ENCODE results near the gene VAV2. TPM values are rescaled to one million over a fixed set of nuclear protein-coding genes. Genes with fewer than 3 reads are reported as not detected.

VAV2 gene
- total RNA-seq, 1 donor from 2014 or later = 47.0 TPM

DNA sequence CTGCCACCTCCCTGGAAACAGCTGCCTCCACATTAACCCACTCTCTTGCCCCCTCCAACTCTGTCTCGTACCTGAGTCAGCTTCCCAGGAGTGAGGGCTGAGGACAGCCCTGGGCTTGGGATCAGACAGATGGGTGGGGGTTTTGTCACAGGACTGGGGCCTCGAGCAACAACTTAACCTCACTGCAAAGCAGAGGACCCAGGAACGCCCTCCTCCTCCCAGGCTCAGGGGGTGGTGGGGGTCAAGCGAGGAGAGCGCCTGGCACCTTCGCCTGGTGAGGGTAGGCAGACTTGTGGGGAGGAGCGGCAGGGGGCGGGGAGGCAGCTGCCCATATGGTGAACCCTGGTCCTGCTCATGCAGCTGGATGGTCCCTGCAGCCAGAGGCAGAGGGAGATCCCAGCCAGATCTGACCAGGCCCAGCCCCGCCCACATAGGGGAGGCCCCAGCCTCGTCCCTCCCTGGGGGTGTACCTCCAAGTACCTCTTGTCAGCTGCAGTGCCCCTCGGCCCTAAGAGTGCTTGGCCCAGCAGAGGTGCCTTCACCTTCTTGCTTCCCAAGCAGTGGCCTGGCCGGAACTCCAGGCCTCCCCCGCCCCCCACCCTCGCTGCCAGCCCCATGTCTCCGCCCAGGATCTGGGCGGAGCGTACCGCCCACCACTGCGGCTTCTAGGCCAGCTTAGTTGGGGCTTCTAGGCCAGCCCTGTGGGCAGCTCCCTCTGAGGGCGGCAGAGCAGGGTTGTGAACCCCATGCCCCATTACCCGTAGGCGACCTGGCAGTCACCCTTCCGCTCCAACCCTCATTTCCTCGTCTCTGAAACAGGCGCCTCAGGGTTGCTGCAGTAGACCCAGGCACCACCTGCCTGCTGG lies 254.1 kb downstream of the VAV2 start, which contains the start of gene SARDH:
Gene SARDH (minus strand): TSS at position 579 of the 866 bp plus-strand sequence. CDS start 4,179 bp downstream, outside the sequence.
- peak; percentile 50 for DNase-seq (ENCODE audit: low read depth, low spot score)
- no peaks in the 10 kb centered on the region for H3K27me3 Mint-ChIP-seq (ENCODE audit: low read depth)
- H3K9me3 Mint-ChIP-seq = no peaks in the 10 kb centered on the region

DNA sequence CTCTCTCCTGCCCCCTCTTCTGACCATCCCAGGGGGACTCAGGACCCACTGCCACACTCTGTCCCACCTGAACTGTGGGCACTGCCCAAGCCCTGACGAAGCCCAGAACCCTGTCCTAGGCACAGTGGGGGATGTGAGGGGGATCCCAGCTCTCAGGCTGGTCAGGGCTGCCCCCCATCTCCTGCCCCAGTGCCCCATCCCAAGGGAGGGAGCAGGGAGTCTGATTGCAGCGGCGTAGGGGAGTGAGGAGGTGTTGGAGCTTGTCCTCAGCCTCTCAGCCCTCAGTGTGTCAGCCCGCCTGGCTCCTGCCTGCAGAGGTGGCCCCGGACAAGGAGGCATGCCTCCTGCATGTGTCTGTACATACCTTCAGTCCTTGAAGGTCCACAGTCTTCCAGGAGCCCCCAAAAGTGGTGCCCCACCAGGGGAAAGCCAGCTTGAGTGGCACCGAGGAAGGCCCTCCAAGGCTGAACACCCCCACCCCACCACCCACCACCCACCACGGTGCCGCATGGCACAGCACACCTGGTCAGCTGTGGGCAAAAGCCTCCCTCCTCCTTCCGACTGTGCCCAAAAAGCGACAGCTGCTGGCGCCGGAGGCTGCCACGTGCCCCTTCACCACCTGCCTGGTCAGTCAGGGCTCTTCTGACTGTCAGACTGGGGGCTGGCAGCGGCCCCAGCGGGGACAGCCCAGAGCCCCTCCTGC lies 254.9 kb downstream of the VAV2 start:
- no peaks in the 10 kb centered on the region for H3K36me3 Mint-ChIP-seq (ENCODE audit: low read depth)
- H3K4me3 Mint-ChIP-seq = no peak overlapping the region
- DNase-seq (ENCODE audit: low read depth, low spot score) = no peak
- H3K27ac Mint-ChIP-seq (ENCODE audit: unreplicated experiment) = no peak overlapping the region
- no peaks in the 10 kb centered on the region for H3K9me3 Mint-ChIP-seq
- TF ChIP-seq, protein P1, sequence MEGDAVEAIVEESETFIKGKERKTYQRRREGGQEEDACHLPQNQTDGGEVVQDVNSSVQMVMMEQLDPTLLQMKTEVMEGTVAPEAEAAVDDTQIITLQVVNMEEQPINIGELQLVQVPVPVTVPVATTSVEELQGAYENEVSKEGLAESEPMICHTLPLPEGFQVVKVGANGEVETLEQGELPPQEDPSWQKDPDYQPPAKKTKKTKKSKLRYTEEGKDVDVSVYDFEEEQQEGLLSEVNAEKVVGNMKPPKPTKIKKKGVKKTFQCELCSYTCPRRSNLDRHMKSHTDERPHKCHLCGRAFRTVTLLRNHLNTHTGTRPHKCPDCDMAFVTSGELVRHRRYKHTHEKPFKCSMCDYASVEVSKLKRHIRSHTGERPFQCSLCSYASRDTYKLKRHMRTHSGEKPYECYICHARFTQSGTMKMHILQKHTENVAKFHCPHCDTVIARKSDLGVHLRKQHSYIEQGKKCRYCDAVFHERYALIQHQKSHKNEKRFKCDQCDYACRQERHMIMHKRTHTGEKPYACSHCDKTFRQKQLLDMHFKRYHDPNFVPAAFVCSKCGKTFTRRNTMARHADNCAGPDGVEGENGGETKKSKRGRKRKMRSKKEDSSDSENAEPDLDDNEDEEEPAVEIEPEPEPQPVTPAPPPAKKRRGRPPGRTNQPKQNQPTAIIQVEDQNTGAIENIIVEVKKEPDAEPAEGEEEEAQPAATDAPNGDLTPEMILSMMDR (conservative IDR thresholded peaks at IDR 0.05) = no peak
- H3K27me3 Mint-ChIP-seq (ENCODE audit: low read depth) = no peaks in the 10 kb centered on the region
- H3K4me1 Mint-ChIP-seq = peaks cover 4% of the 10 kb centered on the region

More for the DNA sequence above, 254.1 kb downstream of the VAV2 start, which contains the start of gene SARDH:
- TF ChIP-seq, protein P1 (conservative IDR thresholded peaks at IDR 0.05) = no peak
- H3K4me3 Mint-ChIP-seq = no peak within 1 kb of the TSS
- no peak within 1 kb of the TSS for H3K27ac Mint-ChIP-seq (ENCODE audit: unreplicated experiment)
- H3K4me1 Mint-ChIP-seq = peaks cover 4% of the 10 kb centered on the region
- no peaks in the 10 kb centered on the region for H3K36me3 Mint-ChIP-seq (ENCODE audit: low read depth)

GRCh38 chr9:133735931-133736330 lies 256.2 kb downstream of the VAV2 start:
- H3K4me1 Mint-ChIP-seq = peaks cover 4% of the 10 kb centered on the region
- no peak for DNase-seq (ENCODE audit: low read depth, low spot score)
- TF ChIP-seq, protein P1 (conservative IDR thresholded peaks at IDR 0.05) = no peak
- H3K27me3 Mint-ChIP-seq (ENCODE audit: low read depth) = no peaks in the 10 kb centered on the region
- H3K4me3 Mint-ChIP-seq = no peak overlapping the region
- H3K27ac Mint-ChIP-seq (ENCODE audit: unreplicated experiment) = no peak overlapping the region
- H3K36me3 Mint-ChIP-seq (ENCODE audit: low read depth) = no peaks in the 10 kb centered on the region
- H3K9me3 Mint-ChIP-seq = no peaks in the 10 kb centered on the region

- Mint-ChIP-seq H3K27ac (ENCODE audit: unreplicated experiment) (no peak overlapping the region), H3K27me3 (ENCODE audit: low read depth) (no peaks in the 10 kb centered on the region), H3K4me3 (no peak overlapping the region), H3K36me3 (ENCODE audit: low read depth) (no peaks in the 10 kb centered on the region), H3K9me3 (no peaks in the 10 kb centered on the region), H3K4me1 (peaks cover 4% of the 10 kb centered on the region)
- DNase-seq (ENCODE audit: low read depth, low spot score) = no peak
- TF ChIP-seq, protein P1 (conservative IDR thresholded peaks at IDR 0.05) = no peak
Observed at GRCh38 chr9:133735415-133735775, 256.7 kb downstream of the VAV2 start.

- no peak for DNase-seq (ENCODE audit: low read depth, low spot score)
- Mint-ChIP-seq H3K9me3 (no peaks in the 10 kb centered on the region), H3K4me1 (peaks cover 4% of the 10 kb centered on the region), H3K36me3 (ENCODE audit: low read depth) (no peaks in the 10 kb centered on the region), H3K27me3 (ENCODE audit: low read depth) (no peaks in the 10 kb centered on the region), H3K4me3 (no peak overlapping the region), H3K27ac (ENCODE audit: unreplicated experiment) (no peak overlapping the region)
- TF ChIP-seq, protein P1 (conservative IDR thresholded peaks at IDR 0.05) = no peak
Observed at GRCh38 chr9:133734590-133735414, 257.3 kb downstream of the VAV2 start.
